SW 1271 (cell line): ENCODE results near the gene FBXO11.

Source experiments
- DNase-seq, 2 experiments: peaks; one replicate each; lab custom pipeline; 2025; lab: John Stamatoyannopoulos, UW

FBXO11 gene

DNA sequence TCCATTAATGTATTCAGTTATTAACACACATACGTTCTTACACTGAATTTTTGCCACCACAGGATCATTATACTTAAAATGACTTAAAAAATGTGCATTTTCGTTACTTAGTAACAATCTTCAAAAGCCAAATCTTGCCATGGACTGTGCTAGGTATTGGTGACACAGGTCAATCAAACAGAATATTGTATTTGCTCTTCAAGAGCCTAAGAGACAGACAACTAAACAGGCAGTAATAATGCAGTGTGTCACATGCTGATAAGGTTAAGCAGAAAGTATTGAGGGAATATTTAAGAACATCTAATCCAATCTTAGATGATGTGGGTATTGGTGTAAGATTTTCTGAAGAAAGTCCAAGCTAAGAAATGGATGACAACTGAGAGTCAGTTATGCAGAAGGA lies 56.9 kb downstream of the FBXO11 start:
- DNase-seq: no peak

DNA sequence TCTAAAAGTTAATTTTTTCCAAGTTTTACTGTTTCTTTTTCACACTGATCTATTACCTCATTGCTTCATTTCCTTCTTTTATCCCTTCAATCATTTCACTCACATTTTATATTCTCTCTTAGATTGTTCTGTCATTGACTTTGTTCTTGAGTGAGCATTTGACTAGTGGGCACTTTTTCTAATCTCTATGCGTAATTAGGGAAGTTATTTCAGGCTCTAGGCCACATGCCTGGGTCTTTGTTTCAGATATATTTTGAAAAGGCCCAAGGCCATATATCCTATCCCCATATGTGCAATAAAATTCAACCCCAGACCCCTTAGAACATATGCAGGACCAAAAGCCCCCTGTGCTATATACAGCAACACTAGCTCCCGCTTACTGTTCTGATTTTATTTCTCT lies 62.1 kb downstream of the FBXO11 start:
- no peak for DNase-seq

DNA sequence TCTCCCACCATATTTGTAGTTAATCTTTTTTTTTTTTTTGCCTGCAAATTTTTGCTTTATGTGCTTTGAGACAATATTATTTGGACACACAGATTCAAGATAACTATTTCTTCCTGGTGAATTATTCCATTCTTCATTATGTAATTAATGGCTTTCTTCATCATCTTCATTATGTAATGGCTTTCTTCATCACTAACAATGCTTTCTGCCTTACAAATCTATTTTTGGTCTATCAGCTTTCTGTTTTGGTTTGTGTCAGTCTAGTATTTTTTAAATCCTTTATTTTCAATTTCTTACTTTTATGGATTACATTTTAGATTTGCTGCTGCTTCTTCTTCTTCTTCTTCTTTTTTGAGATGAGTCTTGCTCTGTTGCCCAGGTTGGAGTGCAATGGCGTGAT lies 62.9 kb downstream of the FBXO11 start:
- no peak for DNase-seq

DNA sequence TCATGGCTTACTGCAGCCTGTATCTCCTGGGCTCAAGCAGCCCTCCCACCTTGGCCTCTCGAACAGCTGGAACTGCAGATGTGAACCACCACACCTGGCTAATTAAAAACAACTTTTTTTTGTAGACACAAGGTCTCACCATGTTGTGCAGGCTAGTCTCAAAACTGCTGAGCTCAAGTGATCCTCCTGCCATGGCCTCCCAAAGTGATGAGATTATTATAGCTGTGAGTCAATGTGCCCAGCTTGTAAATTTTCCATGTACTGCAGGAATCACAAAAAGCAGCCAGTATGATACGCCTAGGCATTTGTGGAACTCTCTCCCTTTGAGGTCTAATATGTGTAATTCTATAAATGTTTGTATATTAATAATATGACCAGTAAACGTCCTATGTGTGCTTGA lies 63.5 kb downstream of the FBXO11 start:
- DNase-seq: no peak

DNA sequence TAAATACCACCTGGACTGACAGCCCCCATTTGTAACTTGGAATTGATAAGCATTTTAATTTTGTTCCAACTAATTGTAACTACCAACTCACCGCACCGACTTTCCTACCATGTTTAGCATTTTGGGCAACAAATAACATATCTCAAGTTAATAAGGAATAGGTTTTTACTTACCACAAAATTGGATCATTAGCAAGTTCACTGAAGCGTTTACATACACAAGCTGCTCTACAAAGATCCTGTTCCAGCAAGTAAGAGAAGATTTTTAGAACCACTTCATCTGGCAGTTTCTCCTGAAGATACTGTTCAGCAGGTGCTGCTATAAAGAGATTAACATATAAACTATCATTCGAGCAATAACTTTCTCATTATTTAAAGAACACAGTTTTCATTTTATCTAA lies 67.6 kb downstream of the FBXO11 start:
- DNase-seq: no peak

DNA sequence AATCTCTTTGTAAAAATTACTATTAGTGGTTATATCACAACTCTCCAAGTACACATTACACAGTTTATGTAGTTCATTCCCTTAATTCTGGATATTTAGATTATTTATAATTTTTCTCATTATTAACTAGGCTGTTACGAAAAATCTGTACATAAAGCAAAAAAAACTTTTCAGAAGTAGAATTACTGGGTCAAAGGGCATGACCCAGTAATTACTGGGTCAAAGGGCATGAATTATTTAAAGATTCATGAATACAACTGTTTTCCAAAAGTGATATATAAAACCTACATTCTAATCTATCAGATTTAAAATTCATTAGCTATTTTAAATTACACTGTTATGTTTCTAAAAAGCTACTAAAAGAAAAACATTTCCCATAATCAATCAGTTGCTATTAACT lies 68.0 kb downstream of the FBXO11 start:
- no peak for DNase-seq

DNA sequence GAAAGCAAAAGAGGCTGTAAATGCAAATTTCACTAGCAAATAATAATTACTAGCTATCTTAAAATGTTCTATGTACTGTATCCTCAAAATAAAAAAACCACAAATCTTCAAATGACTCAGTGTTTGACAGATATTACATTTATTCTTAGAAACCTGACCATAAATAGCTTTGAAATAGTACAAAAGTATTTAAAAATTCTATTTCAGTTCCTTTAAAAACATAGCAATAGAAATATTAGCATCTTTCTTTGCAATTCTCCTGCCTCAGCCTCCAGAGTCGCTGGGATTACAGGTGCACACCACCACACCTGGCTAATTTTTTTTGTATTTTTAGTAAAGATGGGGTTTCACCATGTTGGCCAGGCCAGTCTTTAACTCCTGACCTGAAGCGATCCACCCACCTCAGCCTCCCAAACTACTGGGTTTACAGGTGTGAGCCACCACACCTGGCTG lies 72.8 kb downstream of the FBXO11 start:
- no peak for DNase-seq

DNA sequence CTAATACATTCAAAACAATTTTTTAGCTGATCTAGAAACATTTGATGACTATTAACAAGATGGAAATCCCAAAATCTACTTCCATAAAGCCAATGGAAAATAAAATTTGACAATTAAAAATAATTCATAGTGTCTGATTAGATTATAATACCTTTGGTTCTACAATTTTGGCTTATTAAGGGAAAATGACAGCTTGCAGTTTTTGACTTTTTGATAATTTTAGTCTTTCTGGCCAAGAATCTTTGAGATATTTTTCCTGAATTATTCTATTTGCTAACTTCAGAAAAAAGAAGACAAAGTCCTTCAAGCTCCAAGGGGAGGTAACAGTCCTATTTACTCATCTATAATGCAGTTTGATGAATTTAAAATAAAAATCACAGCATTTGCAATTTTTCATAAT lies 83.8 kb downstream of the FBXO11 start:
- DNase-seq: no peak

DNA sequence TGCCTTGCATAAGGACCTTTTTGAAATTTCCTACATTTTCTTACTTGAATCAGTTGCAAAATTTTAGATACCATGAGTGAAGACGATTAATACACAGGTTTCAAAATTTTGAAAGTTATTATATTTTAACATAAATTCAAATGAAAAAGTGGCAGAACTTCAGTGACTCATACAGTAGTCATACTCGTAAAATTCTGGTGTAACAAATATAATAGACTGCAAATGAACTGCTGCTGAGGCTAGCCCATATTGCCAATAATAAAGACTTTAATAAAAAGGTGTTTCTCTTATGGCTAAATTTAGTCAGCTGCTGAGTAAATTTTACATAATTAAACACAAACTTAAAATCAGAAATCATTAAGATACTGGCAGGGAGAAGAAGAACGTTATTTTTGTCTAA lies 86.5 kb downstream of the FBXO11 start:
- DNase-seq: no peak

DNA sequence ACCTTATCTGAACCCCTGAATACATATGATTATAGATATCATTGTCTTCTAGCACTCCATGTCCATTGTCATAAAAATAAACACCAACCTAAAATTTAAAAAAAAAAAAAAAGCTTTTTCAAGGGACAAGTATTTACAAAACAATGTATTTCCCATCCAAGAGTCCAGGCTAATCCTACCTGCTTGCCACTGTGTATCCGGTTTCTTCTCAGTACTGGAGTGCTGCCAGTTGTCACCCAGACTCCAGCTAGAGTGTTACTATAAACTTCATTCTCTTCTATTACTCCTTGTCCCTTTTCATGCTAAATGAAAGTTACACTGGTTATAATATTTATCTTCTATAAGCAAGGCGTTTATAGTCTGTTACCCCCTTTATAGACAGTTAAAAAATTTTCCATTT lies 87.5 kb downstream of the FBXO11 start:
- no peak for DNase-seq

DNA sequence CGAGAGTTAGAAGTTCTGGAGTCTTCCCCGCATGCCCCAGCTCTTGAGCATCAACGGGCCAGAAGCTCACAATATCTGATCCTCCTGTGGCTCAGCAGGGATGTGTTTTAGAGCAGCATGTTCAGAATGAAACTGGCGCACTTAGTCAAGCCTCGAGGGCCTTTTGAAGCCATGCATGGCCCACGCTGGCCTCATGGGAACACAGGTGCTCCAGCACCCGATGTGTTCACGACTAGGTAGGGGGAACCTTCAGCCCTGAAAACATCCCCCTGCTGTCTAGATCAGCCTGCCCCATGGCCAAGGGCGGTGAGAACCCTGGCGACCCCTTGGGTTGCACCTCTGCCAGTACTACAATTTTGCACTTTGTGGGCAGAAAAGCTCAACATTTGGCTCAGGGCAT lies 90.5 kb downstream of the FBXO11 start:
- DNase-seq: no peak

DNA sequence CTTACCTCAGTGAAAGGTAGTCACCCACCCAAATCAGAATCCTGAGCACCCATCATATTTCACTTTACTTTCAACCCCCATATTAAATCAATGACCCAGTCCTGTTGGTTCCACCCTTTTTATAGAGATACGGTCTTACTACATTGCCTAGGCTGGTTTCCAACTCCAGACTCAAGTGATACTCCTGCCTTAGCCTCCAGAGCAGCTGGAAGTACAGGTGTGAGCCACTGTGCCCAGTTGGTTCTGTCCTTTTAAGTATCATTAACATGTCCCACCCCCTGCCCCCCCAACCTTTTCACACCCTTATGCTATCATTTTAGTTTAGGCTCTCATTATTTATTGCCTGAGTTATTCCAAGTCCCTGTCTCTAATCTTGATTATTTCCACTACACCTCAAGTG lies 94.6 kb downstream of the FBXO11 start:
- DNase-seq: no peak

DNA sequence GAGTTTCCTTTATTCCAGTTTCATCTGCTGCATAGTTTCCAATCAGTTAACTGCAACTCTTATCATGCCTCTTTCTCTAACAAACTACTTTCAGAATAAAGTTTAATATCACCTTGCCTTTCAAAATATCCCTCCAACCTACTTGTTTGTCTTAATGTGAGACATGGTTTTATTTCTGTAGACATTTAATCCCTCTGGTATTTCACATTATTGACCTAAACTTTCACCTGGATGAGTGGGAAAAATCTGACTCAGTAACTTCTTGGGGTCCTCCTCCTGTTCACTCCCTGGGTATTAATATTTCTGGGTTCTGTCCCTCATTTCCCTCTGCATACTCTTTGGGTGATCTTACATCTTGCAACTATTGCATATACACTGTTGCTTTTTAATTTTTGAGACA lies 95.4 kb downstream of the FBXO11 start:
- no peak for DNase-seq

DNA sequence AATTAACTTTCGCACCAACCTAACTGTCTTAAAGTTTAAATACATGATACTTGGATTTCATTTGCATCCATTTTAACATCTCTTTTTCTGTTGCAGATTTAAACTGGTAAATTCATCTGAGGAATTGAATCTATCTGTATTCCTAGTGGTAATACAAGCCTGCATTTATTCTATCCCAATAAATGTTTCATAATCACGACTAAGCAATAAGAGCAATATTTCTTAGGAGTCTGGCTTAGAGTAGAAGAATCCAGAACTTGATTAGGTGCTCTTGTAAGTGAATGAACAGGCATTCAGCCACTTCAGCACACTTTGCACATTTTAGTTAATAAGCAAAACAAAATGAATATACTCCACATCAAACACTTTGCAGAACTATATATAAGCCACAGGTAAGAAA lies 96.4 kb downstream of the FBXO11 start:
- no peak for DNase-seq

DNA sequence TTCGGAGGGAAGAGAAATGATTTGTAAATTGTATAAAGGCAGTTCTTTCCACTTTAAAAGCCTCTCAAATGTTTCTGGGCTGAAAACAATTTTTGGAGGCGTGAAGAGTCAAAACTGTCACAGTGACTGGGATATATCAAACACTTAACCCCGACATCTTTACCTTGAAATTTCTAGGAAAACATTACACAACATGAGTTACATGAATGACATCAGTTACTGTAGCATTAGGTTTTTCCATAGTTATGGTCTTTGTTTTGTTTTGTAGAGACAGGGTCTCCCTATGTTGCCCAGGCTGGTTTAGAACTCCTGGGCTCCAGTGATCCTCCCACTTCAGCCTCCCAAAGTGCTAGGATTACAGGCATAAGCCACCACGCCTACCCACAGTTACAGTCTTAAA lies 97.7 kb downstream of the FBXO11 start:
- no peak for DNase-seq

DNA sequence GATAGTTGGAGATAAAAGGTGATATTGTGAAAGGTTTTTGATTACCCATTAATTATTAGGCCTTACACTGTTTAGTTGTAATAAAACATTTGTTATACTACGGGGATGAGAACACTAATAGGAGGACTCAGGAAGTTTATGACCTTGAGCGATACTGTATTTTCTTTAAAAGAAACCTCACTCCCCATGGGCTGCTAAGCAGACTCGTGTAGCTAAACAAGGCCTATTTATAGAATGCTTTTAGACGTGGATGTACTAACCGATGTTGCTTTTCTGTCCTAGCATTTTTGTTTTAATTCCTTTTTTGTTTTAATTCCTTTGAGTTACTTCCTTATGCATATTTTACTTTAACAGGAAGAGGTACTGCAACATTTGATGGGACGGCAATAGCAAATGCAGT lies 100.4 kb downstream of the FBXO11 start:
- DNase-seq: no peak

DNA sequence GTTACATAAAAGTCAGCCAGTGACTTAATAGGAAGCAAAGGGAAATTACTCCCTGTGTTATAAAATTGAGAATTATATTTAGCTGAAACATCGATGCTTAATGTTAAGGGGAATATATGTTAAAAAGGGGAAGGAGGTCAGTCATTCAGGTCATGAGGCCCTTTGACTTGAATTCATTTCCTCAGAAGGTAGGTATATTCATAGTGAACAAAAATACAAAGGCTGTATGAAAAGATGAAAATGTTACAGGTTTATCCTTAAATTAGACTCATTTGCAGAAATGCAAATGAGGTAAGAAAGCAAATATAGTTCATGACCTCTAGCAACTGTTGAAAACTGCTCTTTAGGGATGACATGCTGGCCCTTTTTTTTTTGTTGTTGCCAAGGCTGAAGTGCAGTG lies 102.5 kb downstream of the FBXO11 start:
- no peak for DNase-seq

DNA sequence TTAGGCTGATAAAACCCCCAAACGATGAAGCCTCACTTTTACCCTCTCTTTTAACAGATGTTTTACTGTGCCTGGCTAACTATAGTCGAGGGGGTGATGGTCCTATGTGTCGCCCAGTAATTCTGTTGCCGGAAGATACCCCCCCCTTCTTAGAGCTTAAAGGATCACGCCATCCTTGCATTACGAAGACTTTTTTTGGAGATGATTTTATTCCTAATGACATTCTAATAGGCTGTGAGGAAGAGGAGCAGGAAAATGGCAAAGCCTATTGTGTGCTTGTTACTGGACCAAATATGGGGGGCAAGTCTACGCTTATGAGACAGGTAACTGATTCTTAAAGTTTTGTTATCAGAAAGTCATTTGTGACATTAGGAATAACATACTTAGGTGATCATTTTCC lies 102.9 kb downstream of the FBXO11 start:
- no peak for DNase-seq

DNA sequence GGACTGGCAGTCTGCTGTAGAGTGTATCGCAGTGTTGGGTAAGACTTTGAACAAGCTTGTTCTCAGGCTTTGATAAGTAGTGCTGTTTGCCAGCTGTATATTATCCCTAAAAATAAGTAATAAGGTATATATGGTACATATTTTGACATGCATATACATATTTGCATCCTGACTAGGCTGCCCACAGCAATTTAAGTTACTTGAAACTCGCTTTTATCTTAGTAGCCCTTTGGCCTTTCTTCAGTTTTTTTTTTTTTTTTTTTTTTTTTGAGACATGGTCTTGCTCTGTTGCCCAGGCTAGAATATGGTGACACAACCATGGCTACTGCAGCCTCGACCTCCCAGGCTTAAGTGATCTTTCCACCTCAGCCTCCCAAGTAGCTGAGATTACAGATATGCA lies 105.2 kb downstream of the FBXO11 start:
- no peak for DNase-seq

DNA sequence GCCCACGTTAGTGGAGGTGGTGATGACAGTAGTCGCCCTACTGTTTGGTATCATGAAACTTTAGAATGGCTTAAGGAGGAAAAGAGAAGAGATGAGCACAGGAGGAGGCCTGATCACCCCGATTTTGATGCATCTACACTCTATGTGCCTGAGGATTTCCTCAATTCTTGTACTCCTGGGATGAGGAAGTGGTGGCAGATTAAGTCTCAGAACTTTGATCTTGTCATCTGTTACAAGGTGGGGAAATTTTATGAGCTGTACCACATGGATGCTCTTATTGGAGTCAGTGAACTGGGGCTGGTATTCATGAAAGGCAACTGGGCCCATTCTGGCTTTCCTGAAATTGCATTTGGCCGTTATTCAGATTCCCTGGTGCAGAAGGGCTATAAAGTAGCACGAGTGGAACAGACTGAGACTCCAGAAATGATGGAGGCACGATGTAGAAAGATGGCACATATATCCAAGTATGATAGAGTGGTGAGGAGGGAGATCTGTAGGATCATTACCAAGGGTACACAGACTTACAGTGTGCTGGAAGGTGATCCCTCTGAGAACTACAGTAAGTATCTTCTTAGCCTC lies 107.2 kb downstream of the FBXO11 start:
- DNase-seq: no peak

DNA sequence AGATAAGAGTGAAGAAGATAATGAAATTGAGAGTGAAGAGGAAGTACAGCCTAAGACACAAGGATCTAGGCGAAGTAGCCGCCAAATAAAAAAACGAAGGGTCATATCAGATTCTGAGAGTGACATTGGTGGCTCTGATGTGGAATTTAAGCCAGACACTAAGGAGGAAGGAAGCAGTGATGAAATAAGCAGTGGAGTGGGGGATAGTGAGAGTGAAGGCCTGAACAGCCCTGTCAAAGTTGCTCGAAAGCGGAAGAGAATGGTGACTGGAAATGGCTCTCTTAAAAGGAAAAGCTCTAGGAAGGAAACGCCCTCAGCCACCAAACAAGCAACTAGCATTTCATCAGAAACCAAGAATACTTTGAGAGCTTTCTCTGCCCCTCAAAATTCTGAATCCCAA lies 107.7 kb downstream of the FBXO11 start:
- DNase-seq: no peak

DNA sequence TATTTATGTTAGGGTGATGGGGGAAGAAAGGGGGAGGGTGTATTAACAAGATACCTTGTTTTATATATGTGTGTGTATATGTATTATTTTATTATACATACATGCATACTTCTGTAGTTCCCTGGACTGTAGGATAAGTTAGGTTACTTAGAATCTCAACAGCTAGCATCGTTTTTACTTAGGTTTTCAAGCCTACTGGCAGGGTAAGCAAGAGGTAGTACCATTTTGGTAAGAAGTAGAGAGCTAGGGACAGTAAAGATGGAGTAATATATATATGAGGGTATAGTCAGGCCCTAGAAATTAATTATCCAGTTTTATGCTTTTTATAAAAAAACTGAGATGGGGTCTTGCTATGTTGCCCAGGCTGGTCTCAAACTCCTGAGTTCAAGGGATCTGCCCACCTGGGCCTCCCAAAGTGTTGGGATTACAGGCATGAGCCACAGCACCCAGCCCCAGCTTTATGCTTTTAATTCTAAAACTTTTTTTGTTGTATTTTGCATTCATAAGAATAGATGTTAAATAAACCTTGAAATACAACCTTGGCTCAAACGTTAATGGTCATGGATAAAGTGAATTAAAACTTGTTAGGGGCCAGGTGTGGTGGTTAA lies 110.1 kb downstream of the FBXO11 start:
- DNase-seq: no peak

DNA sequence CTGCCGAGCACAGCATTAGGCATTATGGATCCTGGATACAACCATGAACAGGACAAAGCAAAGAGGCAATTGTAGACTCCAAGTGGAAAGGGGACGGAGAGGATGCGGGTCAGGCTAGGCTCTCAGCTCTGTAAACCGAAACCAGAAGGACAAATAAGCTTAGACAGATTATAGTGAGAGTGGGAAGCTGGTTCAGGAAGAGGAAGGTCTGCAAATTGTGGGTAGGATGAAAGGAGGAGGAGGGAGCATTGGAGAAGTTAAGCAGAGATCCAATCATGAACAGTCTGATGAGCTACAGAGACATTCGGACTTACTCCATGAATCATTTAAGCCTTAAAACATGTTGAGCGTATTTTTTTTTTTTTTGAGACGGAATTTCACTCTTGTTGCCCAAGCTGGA lies 120.3 kb downstream of the FBXO11 start:
- no peak for DNase-seq

DNA sequence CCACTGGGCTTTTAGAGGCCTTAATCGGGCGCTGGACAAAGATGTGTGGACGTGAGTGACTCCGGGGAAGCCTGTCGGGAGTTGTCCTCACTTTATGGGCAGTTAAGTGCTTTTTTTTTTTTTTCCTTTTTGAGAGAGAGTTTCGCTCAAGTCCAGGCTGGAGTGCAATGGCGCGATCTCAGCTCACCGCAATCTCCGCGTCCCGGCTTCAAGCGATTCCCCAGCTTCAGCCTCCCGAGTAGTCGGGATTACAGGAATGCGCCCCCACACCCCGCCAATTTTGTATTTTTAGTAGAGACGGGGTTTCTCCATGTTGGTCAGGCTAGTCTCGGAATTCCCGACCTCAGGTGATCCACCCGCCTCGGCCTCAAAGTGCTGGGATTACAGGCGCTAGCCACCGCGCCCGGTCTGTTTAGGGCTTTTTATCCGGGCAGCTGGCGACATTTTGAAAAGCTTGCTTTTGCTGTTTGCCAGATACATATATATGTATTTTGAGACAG lies 121.9 kb downstream of the FBXO11 start:
- no peak for DNase-seq
